Effector CD4-positive, alpha-beta T cell (primary cell): Measurements from ENCODE around the gene NLRP12. TPM values are rescaled to one million over a fixed set of nuclear protein-coding genes. Genes with fewer than 3 reads are reported as not detected.
"Not testable (repeated sequence)": the region's sequence is repeated elsewhere in the genome, so short reads cannot be mapped to it uniquely, and the experiment has no call there.

ENCODE experiments used
- DNase-seq: peaks from one replicate; pipeline ENCODE4 v3.0.0-alpha.2; 2020
- total RNA-seq: gene quantifications from one replicate; lab custom pipeline; 2026; lab: John Stamatoyannopoulos, UW

Gene NLRP12
- not detected for total RNA-seq

- no peak for DNase-seq
Observed at GRCh38 chr19:53824134-53824611, at the start of gene NLRP12. NLRP12 (minus strand) TSS chr19:53824314; CDS start chr19:53824174, 140 bp downstream.

- no peak for DNase-seq
Observed at GRCh38 chr19:53872762-53873161, 48.6 kb upstream of the NLRP12 start.

GRCh38 chr19:53871454-53871853, 47.3 kb upstream of the NLRP12 start:
- DNase-seq: no peak

- DNase-seq: no peak
Observed at GRCh38 chr19:53870485-53870844, 46.4 kb upstream of the NLRP12 start.

GRCh38 chr19:53869805-53870484, 45.8 kb upstream of the NLRP12 start:
- DNase-seq: not testable (repeated sequence)

- peak; percentile 87 for DNase-seq
Observed at GRCh38 chr19:53868892-53869804, 45.0 kb upstream of the NLRP12 start.

- DNase-seq: no peak
Observed at GRCh38 chr19:53868091-53868891, 44.2 kb upstream of the NLRP12 start.

GRCh38 chr19:53867225-53868090, 43.3 kb upstream of the NLRP12 start, which contains the start of gene MYADM:
MYADM (plus strand) TSS chr19:53867883; CDS start chr19:53873530, 5,647 bp downstream.
- peak; percentile 100 for DNase-seq

GRCh38 chr19:53866865-53867224, 42.7 kb upstream of the NLRP12 start:
- DNase-seq: no peak

- DNase-seq: peak; percentile 67
Observed at GRCh38 chr19:53865918-53866864, 42.1 kb upstream of the NLRP12 start.

- no peak for DNase-seq
Observed at GRCh38 chr19:53865523-53865917, 41.4 kb upstream of the NLRP12 start.

GRCh38 chr19:53864308-53864836, 40.3 kb upstream of the NLRP12 start:
- no peak for DNase-seq

GRCh38 chr19:53853707-53854106, 29.6 kb upstream of the NLRP12 start:
- no peak for DNase-seq

- DNase-seq: no peak
Observed at GRCh38 chr19:53849237-53849676, 25.1 kb upstream of the NLRP12 start.

GRCh38 chr19:53847555-53847954, 23.4 kb upstream of the NLRP12 start:
- no peak for DNase-seq

- DNase-seq: no peak
Observed at GRCh38 chr19:53844849-53845246, 20.7 kb upstream of the NLRP12 start.

- DNase-seq: not testable (repeated sequence)
Observed at GRCh38 chr19:53840914-53841313, 16.8 kb upstream of the NLRP12 start.

- DNase-seq: not testable (repeated sequence)
Observed at GRCh38 chr19:53840241-53840640, 16.1 kb upstream of the NLRP12 start.

- DNase-seq: not testable (repeated sequence)
Observed at GRCh38 chr19:53838446-53838845, 14.3 kb upstream of the NLRP12 start.

GRCh38 chr19:53832861-53833260, 8.7 kb upstream of the NLRP12 start:
- not testable (repeated sequence) for DNase-seq
